Liver (tissue), 3 donors: ENCODE measurements around the gene FMOD.

Experiments
- ATF3 ChIP-seq: IDR thresholded peaks from 2 replicates; pipeline ENCODE4 v1.6.1; 2016; ENCODE audit warnings: antibody characterized with exemption
- CTCF ChIP-seq: fragments of 150-350 bp; IDR thresholded peaks from 2 replicates; pipeline ENCODE4 v1.5.1; 2017; ENCODE audit warnings: improper control_type of control experiment, low read depth, low read length; ENCODE audit not compliant: missing input control
- GABPA ChIP-seq, 2 donors: IDR thresholded peaks in 1 of 2; conservative IDR thresholded peaks in 1 of 2; 2 replicates each; pipeline ENCODE4 v1.6.1; 2016; ENCODE audit warnings: antibody characterized with exemption in 2 of 2, mild to moderate bottlenecking in 1 of 2, moderate library complexity in 1 of 2
- HNF4G ChIP-seq: IDR thresholded peaks from 2 replicates; pipeline ENCODE4 v1.6.1; 2016; ENCODE audit warnings: antibody characterized with exemption
- JUND ChIP-seq, 2 donors: IDR thresholded peaks; 2 replicates each; pipeline ENCODE4 v1.6.1; 2016; ENCODE audit warnings: antibody characterized with exemption in 2 of 2
- REST ChIP-seq: IDR thresholded peaks from 2 replicates; pipeline ENCODE4 v1.6.1; 2016; ENCODE audit warnings: antibody characterized with exemption, mild to moderate bottlenecking
- SP1 ChIP-seq: IDR thresholded peaks from 2 replicates; pipeline ENCODE4 v1.6.1; 2018; ENCODE audit warnings: antibody characterized with exemption, mild to moderate bottlenecking
- TAF1 ChIP-seq: conservative IDR thresholded peaks from 2 replicates; pipeline ENCODE4 v1.6.1; 2016; ENCODE audit warnings: antibody characterized with exemption, mild to moderate bottlenecking
- ZBTB33 ChIP-seq: IDR thresholded peaks from 2 replicates; pipeline ENCODE4 v1.6.1; 2016; ENCODE audit warnings: antibody characterized with exemption
- donor health status: healthy.
- donor health status: healthy.

GRCh38 chr1:203302456-203302855 lies 48.5 kb downstream of the FMOD start:
- TF ChIP-seq CTCF (no peak), HNF4G (no peak), JUND (IDR thresholded peaks at IDR 0.05) (no peak), ZBTB33 (no peak), GABPA (IDR thresholded peaks at IDR 0.05 in 1 of 2, conservative IDR thresholded peaks at IDR 0.05 in 1 of 2) (no peak), ATF3 (no peak), TAF1 (no peak), SP1 (no peak), REST (no peak)
